Gastrocnemius medialis (tissue), 4 donors: Measurements from ENCODE around the gene TRIM23. TPM values are rescaled to one million over a fixed set of nuclear protein-coding genes. Genes with fewer than 3 reads are reported as not detected.
A peak's percentile ranks its signal among the peaks of the same experiment; 100 is the strongest.

ENCODE experiments used
- ATAC-seq, 2 donors: fragments of 150-250 bp; one replicate each; pipeline ENCODE4 v1.9.1; 2016
- DNase-seq, 2 donors: peaks; one replicate each; pipeline ENCODE4 v3.0.0-alpha.2; 2019
- H3K27ac ChIP-seq, 4 donors: fragments of 200-600 bp; sonication (generic); 1 replicate in 1 of 4; 2 replicates in 3 of 4; pipeline ENCODE4 v1.5.1; 2016 to 2018; ENCODE audit warnings: mild to moderate bottlenecking in 2 of 4, moderate library complexity in 1 of 4
- H3K27me3 ChIP-seq, 3 donors: fragments of 200-600 bp; sonication (generic) in 2 of 3; 1 replicate in 1 of 3; 2 replicates in 2 of 3; pipeline versions ENCODE4 v1.5.1 to v1.6.0; 2016 to 2019; ENCODE audit warnings: mild to moderate bottlenecking in 1 of 3, moderate library complexity in 1 of 3
- H3K36me3 ChIP-seq, 2 donors: fragments of 200-600 bp; sonication (generic) in 1 of 2; one replicate each; pipeline ENCODE4 v1.5.1; 2017 to 2018
- H3K4me1 ChIP-seq, 2 donors: fragments of 200-600 bp; sonication (generic) in 1 of 2; one replicate each; pipeline ENCODE4 v1.5.1; 2016 to 2017; ENCODE audit warnings: mild to moderate bottlenecking in 2 of 2
- H3K4me3 ChIP-seq, 4 donors: fragments of 200-600 bp; sonication (generic) in 3 of 4; 1 replicate in 1 of 4; 2 replicates in 3 of 4; pipeline ENCODE4 v1.5.1; 2016 to 2019; ENCODE audit warnings: mild to moderate bottlenecking in 2 of 4
- H3K9me3 ChIP-seq, 3 donors: fragments of 200-600 bp; sonication (generic) in 2 of 3; 1 replicate in 1 of 3; 2 replicates in 2 of 3; pipeline ENCODE4 v1.5.1; 2016 to 2019
- POLR2A ChIP-seq, 2 donors: fragments of 450-650 bp; IDR thresholded peaks; one replicate each; pipeline ENCODE4 v1.6.1; 2017; ENCODE audit warnings: antibody characterized with exemption in 2 of 2, mild to moderate bottlenecking in 2 of 2, moderate library complexity in 2 of 2
- in situ Hi-C, 4 donors: fragments of 200-750 bp; cut with MboI; loops; one replicate each; pipeline versions ENCODE4 v1.15.0 to v1.8.0; 2017; ENCODE audit warnings: low sequenced_read_pairs in 4 of 4
- intact Hi-C: fragments of 100-400 bp; cut with DNase I; formaldehyde crosslinking; loops from one replicate; pipeline ENCODE4 v1.15.1; 2023; ENCODE audit warnings: low total_unique reads
- total RNA-seq, 4 donors: library from RNA; depleted of rRNA; stranded (reverse); fragments of >200 nt; gene quantifications; one replicate each; pipeline versions ENCODE4 v1.1.0 to v1.2.3, GENCODE V29; 2016
- TF ChIP-seq, protein P1 (sequence below), 5 experiments: fragments of 450-650 bp in 3 of 5; fragments of 200-600 bp in 2 of 5; sonication (generic) in 2 of 5; IDR thresholded peaks in 4 of 5; conservative IDR thresholded peaks in 1 of 5; 1 replicate in 4 of 5; 2 replicates in 1 of 5; pipeline ENCODE4 v1.5.1; 2016 to 2019; ENCODE audit warnings: antibody characterized with exemption in 5 of 5, mild to moderate bottlenecking in 3 of 5, moderate library complexity in 3 of 5

Gene TRIM23
- 10 to 100 TPM; 17.0 to 26.1 (median 22.1) TPM for total RNA-seq

- Histone ChIP-seq H3K27ac (peak within 1 kb of the TSS; percentile 84 to 94 (median 86)), H3K4me1 (peaks cover 29 to 37% of the 10 kb centered on the region in 2 donors), H3K27me3 (no peaks in the 10 kb centered on the region), H3K9me3 (no peaks in the 10 kb centered on the region), H3K36me3 (no peaks in the 10 kb centered on the region), H3K4me3 (peak within 1 kb of the TSS; percentile 87 to 98 (median 96))
- TF ChIP-seq, protein P1, sequence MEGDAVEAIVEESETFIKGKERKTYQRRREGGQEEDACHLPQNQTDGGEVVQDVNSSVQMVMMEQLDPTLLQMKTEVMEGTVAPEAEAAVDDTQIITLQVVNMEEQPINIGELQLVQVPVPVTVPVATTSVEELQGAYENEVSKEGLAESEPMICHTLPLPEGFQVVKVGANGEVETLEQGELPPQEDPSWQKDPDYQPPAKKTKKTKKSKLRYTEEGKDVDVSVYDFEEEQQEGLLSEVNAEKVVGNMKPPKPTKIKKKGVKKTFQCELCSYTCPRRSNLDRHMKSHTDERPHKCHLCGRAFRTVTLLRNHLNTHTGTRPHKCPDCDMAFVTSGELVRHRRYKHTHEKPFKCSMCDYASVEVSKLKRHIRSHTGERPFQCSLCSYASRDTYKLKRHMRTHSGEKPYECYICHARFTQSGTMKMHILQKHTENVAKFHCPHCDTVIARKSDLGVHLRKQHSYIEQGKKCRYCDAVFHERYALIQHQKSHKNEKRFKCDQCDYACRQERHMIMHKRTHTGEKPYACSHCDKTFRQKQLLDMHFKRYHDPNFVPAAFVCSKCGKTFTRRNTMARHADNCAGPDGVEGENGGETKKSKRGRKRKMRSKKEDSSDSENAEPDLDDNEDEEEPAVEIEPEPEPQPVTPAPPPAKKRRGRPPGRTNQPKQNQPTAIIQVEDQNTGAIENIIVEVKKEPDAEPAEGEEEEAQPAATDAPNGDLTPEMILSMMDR (IDR thresholded peaks at IDR 0.05 in 4 of 5, conservative IDR thresholded peaks at IDR 0.05 in 1 of 5), result no peak
- TF ChIP-seq POLR2A (IDR thresholded peaks at IDR 0.05), result no peak
- ATAC-seq (peak; percentile 94 to 96), DNase-seq (peak; percentile 87 to 92)
- intact Hi-C loops (loop anchor here (1.0 to 10.0 kb wide), 3 partner anchors 61 to 520 kb away; partner anchors contain the start of genes CENPK, ERBIN, PPWD1 and SREK1), in situ Hi-C loops (loop anchor here in 2 of 4 donors (25.0 kb wide), 1 partner anchor 538 kb away; no protein-coding TSS in a partner anchor)
Observed at GRCh38 chr5:65624025-65624570, at the start of gene TRIM23. Gene TRIM23 (minus strand): TSS chr5:65624333. CDS start chr5:65624274, 59 bp downstream.

DNA sequence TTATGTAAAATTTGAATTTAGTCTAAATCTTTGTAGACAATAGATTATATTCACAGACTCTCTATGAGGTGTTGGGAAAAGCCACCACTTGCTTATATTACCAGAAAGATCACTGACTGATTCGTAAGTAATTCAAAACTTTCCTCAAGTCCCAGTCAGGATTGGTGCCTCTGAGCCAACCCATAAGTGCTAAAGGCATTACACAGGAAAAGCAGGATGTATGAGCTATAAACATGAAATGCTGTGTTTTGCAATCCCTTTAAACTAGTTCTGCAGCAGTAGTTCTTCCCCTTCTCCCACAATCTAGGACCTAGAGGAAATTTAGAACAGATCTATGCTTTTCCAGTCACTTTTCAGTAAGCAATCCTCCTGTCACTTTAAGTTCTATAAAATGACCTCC lies 48.7 kb upstream of the TRIM23 start:
- no peak for DNase-seq
- Histone ChIP-seq H3K27ac (no peak overlapping the region), H3K9me3 (no peaks in the 10 kb centered on the region), H3K36me3 (peaks cover 0 to 10% of the 10 kb centered on the region in 2 donors), H3K27me3 (no peaks in the 10 kb centered on the region), H3K4me3 (no peak overlapping the region), H3K4me1 (no peaks in the 10 kb centered on the region)
- no peak for ATAC-seq
- TF ChIP-seq, protein P1 (IDR thresholded peaks at IDR 0.05 in 4 of 5, conservative IDR thresholded peaks at IDR 0.05 in 1 of 5), result no peak
- no peak for TF ChIP-seq POLR2A (IDR thresholded peaks at IDR 0.05)
- intact Hi-C loops, result no loop called here
- in situ Hi-C loops, result no loop called here

DNA sequence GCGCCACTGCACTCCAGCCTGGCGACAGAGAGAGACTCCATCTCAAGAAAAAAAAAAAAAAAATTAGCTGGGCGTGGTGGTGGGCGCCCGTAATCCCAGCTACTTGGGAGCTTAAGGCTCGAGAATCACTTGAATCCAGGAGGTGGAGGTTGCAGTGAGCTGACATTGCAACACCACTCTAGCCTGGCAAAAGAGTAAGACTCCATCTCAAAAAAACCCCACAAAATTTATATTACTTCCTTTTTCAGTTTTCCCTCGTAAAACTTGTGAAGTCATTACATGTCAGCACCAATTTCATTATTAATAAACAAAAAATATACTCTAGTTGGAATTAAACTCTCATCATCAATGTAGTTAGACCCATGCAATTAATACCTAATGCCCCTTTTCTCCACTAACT lies 44.6 kb upstream of the TRIM23 start:
- no peak for TF ChIP-seq POLR2A (IDR thresholded peaks at IDR 0.05)
- TF ChIP-seq, protein P1 (IDR thresholded peaks at IDR 0.05 in 4 of 5, conservative IDR thresholded peaks at IDR 0.05 in 1 of 5), result no peak
- intact Hi-C loops, result no loop called here
- Histone ChIP-seq H3K27ac (no peak overlapping the region), H3K27me3 (no peaks in the 10 kb centered on the region), H3K36me3 (peaks cover 0 to 32% of the 10 kb centered on the region in 2 donors), H3K9me3 (no peaks in the 10 kb centered on the region), H3K4me1 (no peaks in the 10 kb centered on the region), H3K4me3 (no peak overlapping the region)
- DNase-seq, result no peak
- in situ Hi-C loops, result no loop called here
- ATAC-seq, result no peak

GRCh38 chr5:65663804-65664521 lies 39.8 kb upstream of the TRIM23 start:
- intact Hi-C loops (no loop called here), in situ Hi-C loops (no loop called here)
- no peaks in the 10 kb centered on the region for H3K9me3 ChIP-seq
- DNase-seq (no peak), ATAC-seq (peak; percentile 42 to 49)
- no peaks in the 10 kb centered on the region for H3K4me1 ChIP-seq
- peaks cover 0 to 36% of the 10 kb centered on the region in 2 donors for H3K36me3 ChIP-seq
- no peak overlapping the region for H3K4me3 ChIP-seq
- H3K27me3 ChIP-seq, result no peaks in the 10 kb centered on the region
- H3K27ac ChIP-seq, result no peak overlapping the region
- TF ChIP-seq POLR2A (IDR thresholded peaks at IDR 0.05), result no peak
- TF ChIP-seq, protein P1 (IDR thresholded peaks at IDR 0.05 in 4 of 5, conservative IDR thresholded peaks at IDR 0.05 in 1 of 5), result peak in 3 of 5 experiments; percentile 12 to 42 (median 22)
